ENCODE data around the gene CCDC142. TPM values are rescaled to one million over a fixed set of nuclear protein-coding genes. Genes with fewer than 3 reads are reported as not detected.

Gene CCDC142
- total and polyA plus RNA-seq, 10 of the 15 experiments (the other 5 are each of a cell fraction or from before 2014, with no cell fraction given): 0.93 to 16.9 (median 9.0) TPM

- Histone ChIP-seq H3K9ac (ENCODE audit: control insufficient read depth, insufficient read depth, low read length) (no peak overlapping the region), H3K4me2 (ENCODE audit: control insufficient read depth, insufficient read depth) (no peak overlapping the region), H4K20me1 (ENCODE audit: control insufficient read depth, insufficient read depth) (no peaks in the 10 kb centered on the region), H3K4me3 (no peak overlapping the region), H3K4me1 (ENCODE audit: control insufficient read depth, insufficient read depth, low read length) (peaks cover 18% of the 10 kb centered on the region; the same call in 1 of the 2 replicates), H3K36me3 (ENCODE audit: control insufficient read depth in 2 of 2, insufficient read depth in 2 of 2, low read length in 1 of 2) (no peaks in the 10 kb centered on the region), H3K27ac (ENCODE audit: control insufficient read depth, insufficient read depth) (no peak overlapping the region), H3K79me2 (ENCODE audit: control insufficient read depth, insufficient read depth, low read length) (no peaks in the 10 kb centered on the region), H2AFZ (ENCODE audit: control insufficient read depth, low read depth, low read length) (no peak overlapping the region), H3K27me3 (replicated peaks in 1 of 2; ENCODE audit: control insufficient read depth in 2 of 2, insufficient read depth in 2 of 2, low read length in 1 of 2) (peaks cover 18 to 31% of the 10 kb centered on the region in 2 experiments), H3K9me3 (replicated peaks; ENCODE audit: control insufficient read depth, insufficient read depth, low read length) (no peaks in the 10 kb centered on the region; the same call in 2 of the 3 replicates)
- 25% methylated on average over 31 of the region's 36 CpGs for WGBS (ENCODE audit: insufficient coverage, insufficient replicate concordance, low lambda C conversion rate, missing lambda C conversion rate)
- BruUV-seq (replicated peaks): no TSS peak
- no peak for DNase-seq (ENCODE audit: low read depth, low spot score)
- ChIA-PET POLR2A (interaction anchor here (1.0 kb wide), 1 partner anchor 79 kb away, joined by 3 read pairs; no protein-coding TSS in a partner anchor), CTCF (interaction anchor here (1.1 kb wide), 1 partner anchor 9 kb away, joined by 3 read pairs; no protein-coding TSS in a partner anchor), SMC1A (ENCODE audit: uncharacterized antibody, unreplicated experiment) (no interaction called here), RAD21 (ENCODE audit: unreplicated experiment) (no interaction called here)
- FAIRE-seq: no peak
- intact Hi-C loops (cut with micrococcal nuclease; ENCODE audit: unreplicated experiment): no loop called here
- TF ChIP-seq ZNF384 (IDR thresholded peaks at IDR 0.05; ENCODE audit: borderline replicate concordance, low read depth, low read length) (no peak), POU2F2 (IDR thresholded peaks at IDR 0.05; ENCODE audit: borderline replicate concordance, low read depth, low read length) (no peak), HSF1 (IDR thresholded peaks at IDR 0.05; ENCODE audit: low read depth, low read length) (no peak), SMAD5 (IDR thresholded peaks at IDR 0.05; ENCODE audit: low read depth) (no peak), GABPA (IDR thresholded peaks at IDR 0.05; ENCODE audit: low read depth) (no peak), HCFC1 (IDR thresholded peaks at IDR 0.05; ENCODE audit: low read length) (no peak), CREM (IDR thresholded peaks at IDR 0.05; ENCODE audit: low read depth) (no peak), EZH2 (IDR thresholded peaks at IDR 0.05; ENCODE audit: borderline replicate concordance, control insufficient read depth, low read depth, low read length) (no peak), ZNF24 (IDR thresholded peaks at IDR 0.05) (no peak), RFX5 (IDR thresholded peaks at IDR 0.05; ENCODE audit: low read depth, low read length) (no peak), MYB (IDR thresholded peaks at IDR 0.05; ENCODE audit: borderline replicate concordance, low read depth, low read length) (no peak), TCF12 (IDR thresholded peaks at IDR 0.05; ENCODE audit: low read depth, low read length) (no peak), TCF3 (IDR thresholded peaks at IDR 0.05; ENCODE audit: borderline replicate concordance, insufficient read depth, low read depth, low read length) (no peak), RAD51 (IDR thresholded peaks at IDR 0.05) (no peak), RELB (IDR thresholded peaks at IDR 0.05; ENCODE audit: low read depth) (no peak)
- TF ChIP-seq, protein P1, sequence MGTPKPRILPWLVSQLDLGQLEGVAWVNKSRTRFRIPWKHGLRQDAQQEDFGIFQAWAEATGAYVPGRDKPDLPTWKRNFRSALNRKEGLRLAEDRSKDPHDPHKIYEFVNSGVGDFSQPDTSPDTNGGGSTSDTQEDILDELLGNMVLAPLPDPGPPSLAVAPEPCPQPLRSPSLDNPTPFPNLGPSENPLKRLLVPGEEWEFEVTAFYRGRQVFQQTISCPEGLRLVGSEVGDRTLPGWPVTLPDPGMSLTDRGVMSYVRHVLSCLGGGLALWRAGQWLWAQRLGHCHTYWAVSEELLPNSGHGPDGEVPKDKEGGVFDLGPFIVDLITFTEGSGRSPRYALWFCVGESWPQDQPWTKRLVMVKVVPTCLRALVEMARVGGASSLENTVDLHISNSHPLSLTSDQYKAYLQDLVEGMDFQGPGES (IDR thresholded peaks at IDR 0.05): no peak
- TF ChIP-seq, protein P2, sequence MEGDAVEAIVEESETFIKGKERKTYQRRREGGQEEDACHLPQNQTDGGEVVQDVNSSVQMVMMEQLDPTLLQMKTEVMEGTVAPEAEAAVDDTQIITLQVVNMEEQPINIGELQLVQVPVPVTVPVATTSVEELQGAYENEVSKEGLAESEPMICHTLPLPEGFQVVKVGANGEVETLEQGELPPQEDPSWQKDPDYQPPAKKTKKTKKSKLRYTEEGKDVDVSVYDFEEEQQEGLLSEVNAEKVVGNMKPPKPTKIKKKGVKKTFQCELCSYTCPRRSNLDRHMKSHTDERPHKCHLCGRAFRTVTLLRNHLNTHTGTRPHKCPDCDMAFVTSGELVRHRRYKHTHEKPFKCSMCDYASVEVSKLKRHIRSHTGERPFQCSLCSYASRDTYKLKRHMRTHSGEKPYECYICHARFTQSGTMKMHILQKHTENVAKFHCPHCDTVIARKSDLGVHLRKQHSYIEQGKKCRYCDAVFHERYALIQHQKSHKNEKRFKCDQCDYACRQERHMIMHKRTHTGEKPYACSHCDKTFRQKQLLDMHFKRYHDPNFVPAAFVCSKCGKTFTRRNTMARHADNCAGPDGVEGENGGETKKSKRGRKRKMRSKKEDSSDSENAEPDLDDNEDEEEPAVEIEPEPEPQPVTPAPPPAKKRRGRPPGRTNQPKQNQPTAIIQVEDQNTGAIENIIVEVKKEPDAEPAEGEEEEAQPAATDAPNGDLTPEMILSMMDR (IDR thresholded peaks at IDR 0.05 in 2 of 3, conservative IDR thresholded peaks at IDR 0.05 in 1 of 3; ENCODE audit: control insufficient read depth in 2 of 3, extremely low read depth in 1 of 3, insufficient read depth in 1 of 3, low read depth in 3 of 3, low read length in 3 of 3): no peak
- in situ Hi-C loops (cut with MboI): no loop called here
- no peak for ATAC-seq
These were observed 30.2 kb upstream of the CCDC142 start for GRCh38 chr2:74512744-74513604.

Data from GM12878 (cell line).